WTC11 (cell line): ENCODE results near the gene TBC1D12. TPM values are rescaled to one million over a fixed set of nuclear protein-coding genes. Genes with fewer than 3 reads are reported as not detected.

Experiments used
- ATAC-seq: fragments of 200-7000 bp; cut with Tn5 transposase; 2 replicates; pipeline ENCODE4 v1.10.0; 2021; ENCODE audit warnings: mild to moderate bottlenecking, moderate library complexity
- CTCF ChIA-PET: fragments of 300-600 bp; sonication (Branson Sonifier 250); formaldehyde crosslinking; loops from one replicate; lab custom pipeline; 2021; ENCODE audit warnings: antibody characterized with exemption; lab: Charles Lee
- POLR2A ChIA-PET: fragments of 350-600 bp; sonication (Branson Sonifier 250); formaldehyde crosslinking; loops from one replicate; lab custom pipeline; 2021; ENCODE audit warnings: antibody characterized with exemption; lab: Charles Lee
- DNase-seq: peaks from one replicate; pipeline ENCODE4 v3.0.0; 2021; ENCODE audit warnings: low spot score
- H3K27ac Mint-ChIP-seq: 2 replicates; pipeline ENCODE4 v1.8.0; 2021; ENCODE audit warnings: mixed read lengths
- H3K27me3 Mint-ChIP-seq: 2 replicates; pipeline ENCODE4 v1.8.0; 2021; ENCODE audit warnings: low read depth, mild to moderate bottlenecking, moderate library complexity, mixed read lengths
- H3K36me3 Mint-ChIP-seq: 2 replicates; pipeline ENCODE4 v1.8.0; 2021; ENCODE audit warnings: mixed read lengths
- H3K4me1 Mint-ChIP-seq: 2 replicates; pipeline ENCODE4 v1.8.0; 2022; ENCODE audit warnings: mixed read lengths
- H3K4me3 Mint-ChIP-seq: 2 replicates; pipeline ENCODE4 v1.8.0; 2021; ENCODE audit warnings: mild to moderate bottlenecking, moderate library complexity, mixed read lengths
- H3K9me3 Mint-ChIP-seq: 2 replicates; pipeline ENCODE4 v1.8.0; 2021; ENCODE audit warnings: mixed read lengths
- ATF1 ChIP-seq: sonication (generic); formaldehyde crosslinking; IDR thresholded peaks from 2 replicates; pipeline ENCODE4 v1.8.1; 2023; ENCODE audit warnings: mild to moderate bottlenecking, moderate library complexity, missing genetic modification reagents
- CBFB ChIP-seq: sonication (generic); formaldehyde crosslinking; IDR thresholded peaks from 2 replicates; pipeline ENCODE4 v1.8.1; 2022; ENCODE audit warnings: mild to moderate bottlenecking, low read depth, missing genetic modification reagents
- CREM ChIP-seq: sonication (generic); formaldehyde crosslinking; IDR thresholded peaks from 2 replicates; pipeline ENCODE4 v1.8.1; 2022; ENCODE audit warnings: mild to moderate bottlenecking, missing genetic modification reagents, moderate library complexity
- FOXJ3 ChIP-seq: sonication (generic); formaldehyde crosslinking; IDR thresholded peaks from 2 replicates; pipeline ENCODE4 v1.9.0; 2021; ENCODE audit warnings: missing genetic modification reagents, mild to moderate bottlenecking, borderline replicate concordance
- GRHL2 ChIP-seq: fragments of 250-450 bp; sonication (Bioruptor Pico); IDR thresholded peaks from 2 replicates; pipeline ENCODE4 v1.8.0; 2022; ENCODE audit warnings: mild to moderate bottlenecking, moderate library complexity; ENCODE audit not compliant: insufficient replicate concordance, severe bottlenecking
- GTF2I ChIP-seq: fragments of 250-450 bp; sonication (Bioruptor Pico); conservative IDR thresholded peaks from 2 replicates; pipeline ENCODE4 v1.4.0; 2021; ENCODE audit warnings: mild to moderate bottlenecking
- IRF2 ChIP-seq: sonication (generic); formaldehyde crosslinking; IDR thresholded peaks from 2 replicates; pipeline ENCODE4 v1.8.0; 2022; ENCODE audit warnings: low read depth, missing genetic modification reagents, borderline replicate concordance
- NFATC4 ChIP-seq: fragments of 250-450 bp; sonication (Bioruptor Pico); IDR thresholded peaks from 2 replicates; pipeline ENCODE4 v1.9.0; 2021; ENCODE audit warnings: mild to moderate bottlenecking
- NR2C2 ChIP-seq: sonication (generic); formaldehyde crosslinking; IDR thresholded peaks from 2 replicates; pipeline ENCODE4 v1.8.0; 2022; ENCODE audit warnings: mild to moderate bottlenecking, missing genetic modification reagents
- TCF7 ChIP-seq: sonication (generic); formaldehyde crosslinking; IDR thresholded peaks from 2 replicates; pipeline ENCODE4 v1.8.0; 2022; ENCODE audit warnings: mild to moderate bottlenecking, low read depth, missing genetic modification reagents, moderate library complexity
- ZNF416 ChIP-seq: fragments of 250-450 bp; sonication (Bioruptor Pico); IDR thresholded peaks from 2 replicates; pipeline ENCODE4 v1.9.0; 2021; ENCODE audit warnings: mild to moderate bottlenecking, inconsistent platforms
- total RNA-seq: library from RNA; stranded (reverse); gene quantifications from 3 replicates; pipeline ENCODE4 v1.2.3, GENCODE V29; 2021
- TF ChIP-seq, protein P1 (sequence below): sonication (generic); formaldehyde crosslinking; IDR thresholded peaks from 2 replicates; pipeline ENCODE4 v1.8.1; 2022; ENCODE audit warnings: mild to moderate bottlenecking, moderate library complexity, missing genetic modification reagents
- TF ChIP-seq, protein P2 (sequence below): fragments of 250-450 bp; sonication (Bioruptor Pico); IDR thresholded peaks from 2 replicates; pipeline ENCODE4 v1.9.0; 2021; ENCODE audit warnings: mild to moderate bottlenecking
- TF ChIP-seq, protein P3 (sequence below): fragments of 250-450 bp; sonication (Bioruptor Pico); conservative IDR thresholded peaks from 2 replicates; pipeline ENCODE4 v1.9.0; 2021; ENCODE audit warnings: mild to moderate bottlenecking
- TF ChIP-seq, protein P4 (sequence below): sonication (generic); formaldehyde crosslinking; IDR thresholded peaks from 2 replicates; pipeline ENCODE4 v1.8.1; 2022; ENCODE audit warnings: low read depth, missing genetic modification reagents, borderline replicate concordance
- TF ChIP-seq, protein P5 (sequence below): sonication (generic); formaldehyde crosslinking; IDR thresholded peaks from 2 replicates; pipeline ENCODE4 v1.8.0; 2022; ENCODE audit warnings: missing genetic modification reagents
- TF ChIP-seq, protein P6 (sequence below): fragments of 250-450 bp; sonication (Bioruptor Pico); IDR thresholded peaks from 2 replicates; pipeline ENCODE4 v1.9.0; 2021; ENCODE audit warnings: mild to moderate bottlenecking

The TBC1D12 gene
- total RNA-seq, 1 experiment from 2014 or later = 2.2 TPM

DNA sequence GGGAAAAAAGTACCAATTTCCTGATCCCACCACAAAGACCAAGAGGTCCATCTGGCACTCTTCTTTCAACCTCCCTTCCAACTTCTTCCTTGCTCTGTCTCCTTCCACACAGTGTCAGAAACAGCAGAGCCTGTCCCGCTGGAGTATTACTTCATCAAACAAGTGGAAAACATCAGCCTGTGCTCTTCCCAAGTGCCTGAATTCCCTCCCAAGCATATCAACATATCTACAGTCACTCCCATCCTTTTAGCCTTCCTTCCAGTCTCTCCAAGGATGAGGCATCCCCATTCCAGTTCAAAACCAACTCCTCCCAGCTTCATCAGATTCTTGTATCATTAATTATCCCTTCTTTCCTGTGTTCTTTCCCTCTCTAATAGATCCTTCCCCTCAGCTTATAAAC lies 37.9 kb upstream of the TBC1D12 start:
- TF ChIP-seq, protein P1, sequence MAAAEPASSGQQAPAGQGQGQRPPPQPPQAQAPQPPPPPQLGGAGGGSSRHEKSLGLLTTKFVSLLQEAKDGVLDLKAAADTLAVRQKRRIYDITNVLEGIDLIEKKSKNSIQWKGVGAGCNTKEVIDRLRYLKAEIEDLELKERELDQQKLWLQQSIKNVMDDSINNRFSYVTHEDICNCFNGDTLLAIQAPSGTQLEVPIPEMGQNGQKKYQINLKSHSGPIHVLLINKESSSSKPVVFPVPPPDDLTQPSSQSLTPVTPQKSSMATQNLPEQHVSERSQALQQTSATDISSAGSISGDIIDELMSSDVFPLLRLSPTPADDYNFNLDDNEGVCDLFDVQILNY (CRISPR knock-in tag) = no peak
- TF ChIP-seq, protein P2, sequence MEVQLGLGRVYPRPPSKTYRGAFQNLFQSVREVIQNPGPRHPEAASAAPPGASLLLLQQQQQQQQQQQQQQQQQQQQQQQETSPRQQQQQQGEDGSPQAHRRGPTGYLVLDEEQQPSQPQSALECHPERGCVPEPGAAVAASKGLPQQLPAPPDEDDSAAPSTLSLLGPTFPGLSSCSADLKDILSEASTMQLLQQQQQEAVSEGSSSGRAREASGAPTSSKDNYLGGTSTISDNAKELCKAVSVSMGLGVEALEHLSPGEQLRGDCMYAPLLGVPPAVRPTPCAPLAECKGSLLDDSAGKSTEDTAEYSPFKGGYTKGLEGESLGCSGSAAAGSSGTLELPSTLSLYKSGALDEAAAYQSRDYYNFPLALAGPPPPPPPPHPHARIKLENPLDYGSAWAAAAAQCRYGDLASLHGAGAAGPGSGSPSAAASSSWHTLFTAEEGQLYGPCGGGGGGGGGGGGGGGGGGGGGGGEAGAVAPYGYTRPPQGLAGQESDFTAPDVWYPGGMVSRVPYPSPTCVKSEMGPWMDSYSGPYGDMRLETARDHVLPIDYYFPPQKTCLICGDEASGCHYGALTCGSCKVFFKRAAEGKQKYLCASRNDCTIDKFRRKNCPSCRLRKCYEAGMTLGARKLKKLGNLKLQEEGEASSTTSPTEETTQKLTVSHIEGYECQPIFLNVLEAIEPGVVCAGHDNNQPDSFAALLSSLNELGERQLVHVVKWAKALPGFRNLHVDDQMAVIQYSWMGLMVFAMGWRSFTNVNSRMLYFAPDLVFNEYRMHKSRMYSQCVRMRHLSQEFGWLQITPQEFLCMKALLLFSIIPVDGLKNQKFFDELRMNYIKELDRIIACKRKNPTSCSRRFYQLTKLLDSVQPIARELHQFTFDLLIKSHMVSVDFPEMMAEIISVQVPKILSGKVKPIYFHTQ (CRISPR knock-in tag) = no peak
- TF ChIP-seq, protein P3, sequence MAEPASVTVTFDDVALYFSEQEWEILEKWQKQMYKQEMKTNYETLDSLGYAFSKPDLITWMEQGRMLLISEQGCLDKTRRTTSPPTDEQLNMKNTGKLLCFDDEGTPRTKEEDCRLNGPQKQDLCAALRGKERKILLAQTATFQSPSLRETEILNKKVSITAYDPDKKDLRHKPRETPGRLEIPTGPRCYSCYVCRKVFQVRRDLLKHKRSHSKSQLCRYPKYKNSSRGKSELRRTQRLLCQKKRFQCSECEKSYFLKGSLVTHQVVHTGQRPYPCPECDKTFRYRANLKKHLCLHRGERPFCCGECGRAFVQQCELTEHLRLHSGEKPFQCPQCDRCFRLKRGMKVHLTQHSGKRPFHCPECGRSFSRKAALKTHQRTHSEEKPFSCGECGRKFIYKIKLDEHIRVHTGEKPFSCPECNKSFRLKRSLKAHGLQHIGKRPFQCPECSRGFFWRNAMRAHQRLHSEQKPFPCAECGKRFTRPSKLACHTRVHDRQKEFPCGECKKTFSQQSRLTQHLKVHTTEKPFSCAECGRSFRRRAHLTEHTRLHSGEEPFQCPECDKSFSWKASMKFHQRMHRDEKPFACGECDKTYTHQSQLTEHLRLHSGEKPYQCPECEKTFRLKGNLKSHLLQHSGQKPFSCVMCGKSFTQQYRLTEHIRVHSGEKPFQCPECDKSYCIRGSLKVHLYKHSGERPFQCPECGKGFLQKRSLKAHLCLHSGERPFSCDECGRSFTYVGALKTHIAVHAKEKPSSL = no peak
- TF ChIP-seq, protein P4, sequence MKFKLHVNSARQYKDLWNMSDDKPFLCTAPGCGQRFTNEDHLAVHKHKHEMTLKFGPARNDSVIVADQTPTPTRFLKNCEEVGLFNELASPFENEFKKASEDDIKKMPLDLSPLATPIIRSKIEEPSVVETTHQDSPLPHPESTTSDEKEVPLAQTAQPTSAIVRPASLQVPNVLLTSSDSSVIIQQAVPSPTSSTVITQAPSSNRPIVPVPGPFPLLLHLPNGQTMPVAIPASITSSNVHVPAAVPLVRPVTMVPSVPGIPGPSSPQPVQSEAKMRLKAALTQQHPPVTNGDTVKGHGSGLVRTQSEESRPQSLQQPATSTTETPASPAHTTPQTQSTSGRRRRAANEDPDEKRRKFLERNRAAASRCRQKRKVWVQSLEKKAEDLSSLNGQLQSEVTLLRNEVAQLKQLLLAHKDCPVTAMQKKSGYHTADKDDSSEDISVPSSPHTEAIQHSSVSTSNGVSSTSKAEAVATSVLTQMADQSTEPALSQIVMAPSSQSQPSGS (CRISPR knock-in tag) = no peak
- TF ChIP-seq GTF2I (CRISPR knock-in tag) (no peak), ATF1 (CRISPR knock-in tag) (no peak), NFATC4 (CRISPR knock-in tag) (no peak), CREM (CRISPR knock-in tag) (no peak), GRHL2 (CRISPR knock-in tag) (no peak), CBFB (CRISPR knock-in tag) (no peak), TCF7 (no peak), FOXJ3 (no peak), ZNF416 (CRISPR knock-in tag) (no peak), NR2C2 (CRISPR knock-in tag) (no peak), IRF2 (CRISPR knock-in tag) (no peak)
- TF ChIP-seq, protein P5, sequence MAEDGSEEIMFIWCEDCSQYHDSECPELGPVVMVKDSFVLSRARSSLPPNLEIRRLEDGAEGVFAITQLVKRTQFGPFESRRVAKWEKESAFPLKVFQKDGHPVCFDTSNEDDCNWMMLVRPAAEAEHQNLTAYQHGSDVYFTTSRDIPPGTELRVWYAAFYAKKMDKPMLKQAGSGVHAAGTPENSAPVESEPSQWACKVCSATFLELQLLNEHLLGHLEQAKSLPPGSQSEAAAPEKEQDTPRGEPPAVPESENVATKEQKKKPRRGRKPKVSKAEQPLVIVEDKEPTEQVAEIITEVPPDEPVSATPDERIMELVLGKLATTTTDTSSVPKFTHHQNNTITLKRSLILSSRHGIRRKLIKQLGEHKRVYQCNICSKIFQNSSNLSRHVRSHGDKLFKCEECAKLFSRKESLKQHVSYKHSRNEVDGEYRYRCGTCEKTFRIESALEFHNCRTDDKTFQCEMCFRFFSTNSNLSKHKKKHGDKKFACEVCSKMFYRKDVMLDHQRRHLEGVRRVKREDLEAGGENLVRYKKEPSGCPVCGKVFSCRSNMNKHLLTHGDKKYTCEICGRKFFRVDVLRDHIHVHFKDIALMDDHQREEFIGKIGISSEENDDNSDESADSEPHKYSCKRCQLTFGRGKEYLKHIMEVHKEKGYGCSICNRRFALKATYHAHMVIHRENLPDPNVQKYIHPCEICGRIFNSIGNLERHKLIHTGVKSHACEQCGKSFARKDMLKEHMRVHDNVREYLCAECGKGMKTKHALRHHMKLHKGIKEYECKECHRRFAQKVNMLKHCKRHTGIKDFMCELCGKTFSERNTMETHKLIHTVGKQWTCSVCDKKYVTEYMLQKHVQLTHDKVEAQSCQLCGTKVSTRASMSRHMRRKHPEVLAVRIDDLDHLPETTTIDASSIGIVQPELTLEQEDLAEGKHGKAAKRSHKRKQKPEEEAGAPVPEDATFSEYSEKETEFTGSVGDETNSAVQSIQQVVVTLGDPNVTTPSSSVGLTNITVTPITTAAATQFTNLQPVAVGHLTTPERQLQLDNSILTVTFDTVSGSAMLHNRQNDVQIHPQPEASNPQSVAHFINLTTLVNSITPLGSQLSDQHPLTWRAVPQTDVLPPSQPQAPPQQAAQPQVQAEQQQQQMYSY (CRISPR knock-in tag) = no peak
- TF ChIP-seq, protein P6, sequence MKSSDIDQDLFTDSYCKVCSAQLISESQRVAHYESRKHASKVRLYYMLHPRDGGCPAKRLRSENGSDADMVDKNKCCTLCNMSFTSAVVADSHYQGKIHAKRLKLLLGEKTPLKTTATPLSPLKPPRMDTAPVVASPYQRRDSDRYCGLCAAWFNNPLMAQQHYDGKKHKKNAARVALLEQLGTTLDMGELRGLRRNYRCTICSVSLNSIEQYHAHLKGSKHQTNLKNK = no peak
- CTCF ChIA-PET = interaction anchor here (0.7 to 2.6 kb wide), 2 partner anchors 44 to 80 kb away, joined by 3 to 8 read pairs; no protein-coding TSS in a partner anchor
- H3K27ac Mint-ChIP-seq = no peak overlapping the region
- DNase-seq (no peak), ATAC-seq (no peak)
- peaks cover 10% of the 10 kb centered on the region for H3K4me1 Mint-ChIP-seq
- POLR2A ChIA-PET = no interaction called here
- H3K27me3 Mint-ChIP-seq = peaks cover 41% of the 10 kb centered on the region
- H3K9me3 Mint-ChIP-seq = no peaks in the 10 kb centered on the region
- H3K4me3 Mint-ChIP-seq = no peak overlapping the region
- peaks cover 7% of the 10 kb centered on the region for H3K36me3 Mint-ChIP-seq
